GM12864 (cell line): ENCODE data around the gene POLR2M.

Experiments used
- DNase-seq: peaks from one replicate; pipeline ENCODE4 v3.0.0-alpha.2; 2011; ENCODE audit warnings: low read depth
- H3K4me3 ChIP-seq: 2 replicates; pipeline ENCODE4 v1.5.1; 2011; ENCODE audit warnings: mild to moderate bottlenecking, low read depth, low read length, control low read depth
- CTCF ChIP-seq: IDR thresholded peaks from 2 replicates; pipeline ENCODE4 v1.5.1; 2011; ENCODE audit warnings: low read depth, mild to moderate bottlenecking, moderate library complexity, low read length, control low read depth, inconsistent platforms; ENCODE audit errors: missing control alignments

The POLR2M gene

DNA sequence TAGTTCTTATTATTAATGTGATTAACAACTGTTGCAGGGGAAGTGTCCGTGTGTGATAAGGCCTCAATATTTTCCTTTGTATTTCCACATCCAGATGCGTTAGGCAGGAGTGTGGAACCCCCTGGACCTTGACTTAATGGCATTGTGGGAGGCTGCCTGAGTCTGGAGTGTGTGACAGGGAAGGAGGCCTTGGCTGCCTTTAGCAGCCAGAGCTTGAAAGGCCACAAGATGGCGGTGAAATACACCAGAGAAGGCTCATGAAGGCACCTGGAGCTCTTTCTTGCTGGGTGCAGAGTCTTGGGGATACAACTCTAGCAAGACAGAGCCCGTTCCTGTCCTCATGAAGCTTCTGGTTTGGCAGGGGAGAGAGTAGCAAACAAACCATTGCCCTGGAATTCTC, 36.9 kb downstream of the POLR2M start:
- H3K4me3 ChIP-seq: no peak overlapping the region
- no peak for DNase-seq
- peak; percentile 17 for TF ChIP-seq CTCF

- TF ChIP-seq CTCF: no peak
- H3K4me3 ChIP-seq: no peak overlapping the region
- DNase-seq: no peak
Measured at GRCh38 chr15:57746786-57747185, 40.3 kb downstream of the POLR2M start.

DNA sequence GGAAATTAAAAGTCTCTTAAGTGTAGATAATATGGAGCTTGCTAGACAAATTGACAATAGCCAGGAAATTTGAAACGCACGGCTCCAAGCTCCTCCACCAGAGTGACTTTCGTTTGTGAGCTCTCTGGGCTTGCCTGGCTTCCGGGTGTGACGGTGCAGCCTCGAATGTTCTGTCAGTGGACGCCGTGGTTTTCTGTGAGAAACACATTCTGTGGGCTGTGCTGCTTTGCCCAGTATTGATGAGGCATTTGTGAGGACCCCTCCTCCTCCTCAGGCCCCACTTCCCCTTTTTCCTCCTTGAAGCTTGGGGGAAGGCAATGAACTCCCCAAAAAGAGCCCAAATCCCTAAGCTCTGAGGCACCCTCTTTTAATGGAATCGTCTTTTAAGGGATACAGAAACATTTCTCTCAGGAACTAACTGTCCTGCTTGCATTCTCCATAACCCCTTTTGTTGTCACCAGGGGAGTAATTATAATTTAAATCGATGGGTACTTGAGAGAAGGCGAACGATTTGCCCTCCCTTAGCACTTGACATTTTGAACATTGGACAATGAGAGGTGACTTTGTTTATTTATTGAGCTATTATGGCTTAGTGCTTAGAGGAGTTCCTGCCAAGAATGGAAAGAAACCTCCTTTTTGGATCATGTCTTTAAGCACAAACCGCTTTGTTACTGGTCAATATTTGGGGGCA, 40.8 kb downstream of the POLR2M start:
- no peak for TF ChIP-seq CTCF
- no peak for DNase-seq
- no peak overlapping the region for H3K4me3 ChIP-seq

GRCh38 chr15:57751177-57751800, 44.8 kb downstream of the POLR2M start:
- no peak for DNase-seq
- no peak overlapping the region for H3K4me3 ChIP-seq
- TF ChIP-seq CTCF: peak; percentile 42

- no peak for TF ChIP-seq CTCF
- no peak overlapping the region for H3K4me3 ChIP-seq
- DNase-seq: no peak
Measured at GRCh38 chr15:57752436-57752835, 45.9 kb downstream of the POLR2M start.

- no peak for DNase-seq
- no peak overlapping the region for H3K4me3 ChIP-seq
- no peak for TF ChIP-seq CTCF
Measured at GRCh38 chr15:57752840-57753239, 46.3 kb downstream of the POLR2M start.

- DNase-seq: no peak
- no peak for TF ChIP-seq CTCF
- H3K4me3 ChIP-seq: no peak overlapping the region
Measured at GRCh38 chr15:57756466-57756865, 50.0 kb downstream of the POLR2M start.
